ENCODE results near the gene PRKAR1B.

- no peak for TF ChIP-seq REST (IDR thresholded peaks at IDR 0.05; ENCODE audit: low read depth)
- TF ChIP-seq YY1 (IDR thresholded peaks at IDR 0.05; ENCODE audit: low read depth), result no peak
- no peak for TF ChIP-seq TEAD4 (IDR thresholded peaks at IDR 0.05)
- TF ChIP-seq MAX (IDR thresholded peaks at IDR 0.05), result no peak
- no peak for TF ChIP-seq EGR1 (IDR thresholded peaks at IDR 0.05)
Measured at GRCh38 chr7:630539-630938, 96.5 kb downstream of the PRKAR1B start.
